ENCODE data around the gene RABAC1.
"Not testable (repeated sequence)": the region's sequence is repeated elsewhere in the genome, so short reads cannot be mapped to it uniquely, and the experiment has no call there.

RABAC1 gene, protein sequence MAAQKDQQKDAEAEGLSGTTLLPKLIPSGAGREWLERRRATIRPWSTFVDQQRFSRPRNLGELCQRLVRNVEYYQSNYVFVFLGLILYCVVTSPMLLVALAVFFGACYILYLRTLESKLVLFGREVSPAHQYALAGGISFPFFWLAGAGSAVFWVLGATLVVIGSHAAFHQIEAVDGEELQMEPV

DNA sequence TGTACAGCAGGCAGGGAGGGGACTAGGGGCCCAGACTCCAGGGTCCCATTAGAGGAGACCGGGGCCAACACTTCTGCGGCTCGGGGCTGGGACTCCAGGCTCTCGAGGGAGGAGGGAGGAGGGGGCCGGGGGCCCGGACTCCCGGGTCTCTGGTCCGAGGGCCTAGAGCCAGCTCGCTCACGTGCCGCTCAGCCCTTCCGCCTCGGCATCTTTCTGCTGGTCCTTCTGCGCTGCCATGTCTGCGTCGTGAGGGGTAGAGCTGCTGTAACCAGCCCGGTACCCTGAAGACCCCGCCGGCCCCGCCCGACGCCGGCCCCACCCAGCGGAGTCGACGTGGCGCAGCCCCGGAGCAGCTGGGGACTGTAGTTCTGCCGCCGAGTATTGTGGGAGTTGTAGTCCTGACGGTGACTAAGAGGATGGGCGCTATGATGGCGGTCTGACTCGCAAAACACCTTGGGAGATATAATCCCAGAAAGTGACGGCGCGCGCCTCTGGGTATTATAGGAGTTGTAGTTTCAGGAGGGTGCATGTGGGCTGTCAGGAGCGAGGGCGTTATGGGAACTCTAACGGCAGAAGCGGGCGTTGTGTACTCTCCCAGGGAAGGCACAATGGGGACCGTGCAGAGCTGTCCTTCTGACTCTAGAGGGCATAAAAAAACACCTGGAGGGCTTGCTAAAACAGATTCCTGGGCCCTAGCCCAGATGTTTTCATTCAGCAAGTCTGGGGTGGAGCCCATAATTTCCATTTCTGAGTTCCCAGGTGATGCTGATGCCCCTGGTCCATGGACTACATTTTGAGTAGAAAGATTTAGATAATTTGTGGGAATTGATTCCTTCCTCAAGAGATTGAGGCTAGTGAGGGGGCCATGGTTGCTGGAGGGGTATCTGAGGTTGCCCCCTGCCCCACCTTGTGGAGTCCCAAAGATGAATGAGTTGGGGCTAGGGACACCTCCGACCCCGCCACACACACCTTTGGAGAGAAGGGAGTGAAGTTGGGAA, at the start of gene RABAC1:
Gene RABAC1 (minus strand): TSS at position 266 of the 998 bp plus-strand sequence. CDS start 29 bp downstream, at position 237.
- DNase-seq (ENCODE audit: low spot score): peak; percentile 91

DNA sequence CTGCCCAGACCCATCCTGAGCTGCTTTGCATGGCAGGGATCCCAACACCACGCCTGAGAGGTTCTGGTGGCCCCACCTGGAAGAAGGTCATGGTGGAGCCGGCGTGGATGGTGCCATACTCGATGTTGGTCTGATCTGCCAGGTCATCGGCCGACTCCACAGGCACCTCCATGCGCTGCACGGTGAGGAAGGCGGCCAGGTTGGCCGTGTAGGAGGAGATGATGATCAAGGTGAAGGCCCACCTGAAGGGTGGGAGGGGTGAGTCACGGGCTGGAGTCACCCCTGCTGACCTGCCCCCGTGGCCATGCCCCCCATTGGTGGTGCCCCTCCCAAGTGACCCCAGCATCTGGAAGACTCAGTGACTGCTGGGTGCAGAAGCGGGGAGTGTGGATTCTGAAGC, 47.4 kb upstream of the RABAC1 start:
- no peak for DNase-seq (ENCODE audit: low spot score)

DNA sequence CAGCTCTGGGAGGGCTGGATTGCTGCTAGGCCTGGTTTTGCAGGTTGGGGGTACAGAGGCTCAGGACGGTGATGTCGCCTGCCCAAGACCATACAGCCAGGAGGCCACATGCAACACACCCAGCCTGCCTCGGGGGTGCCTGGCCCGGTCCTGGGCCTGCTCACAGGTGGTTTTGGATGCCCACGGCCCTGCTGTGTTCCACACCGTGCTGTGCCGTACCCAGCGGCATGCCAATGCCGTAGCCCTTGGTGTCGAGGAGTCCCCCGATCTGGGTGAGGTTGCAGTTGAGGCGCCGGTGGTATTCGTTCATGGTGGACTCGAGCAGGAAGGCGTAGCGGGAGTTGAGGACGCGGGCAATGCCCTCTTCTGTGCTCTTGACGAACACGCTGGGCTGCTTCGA, 46.4 kb upstream of the RABAC1 start:
- DNase-seq (ENCODE audit: low spot score): no peak

DNA sequence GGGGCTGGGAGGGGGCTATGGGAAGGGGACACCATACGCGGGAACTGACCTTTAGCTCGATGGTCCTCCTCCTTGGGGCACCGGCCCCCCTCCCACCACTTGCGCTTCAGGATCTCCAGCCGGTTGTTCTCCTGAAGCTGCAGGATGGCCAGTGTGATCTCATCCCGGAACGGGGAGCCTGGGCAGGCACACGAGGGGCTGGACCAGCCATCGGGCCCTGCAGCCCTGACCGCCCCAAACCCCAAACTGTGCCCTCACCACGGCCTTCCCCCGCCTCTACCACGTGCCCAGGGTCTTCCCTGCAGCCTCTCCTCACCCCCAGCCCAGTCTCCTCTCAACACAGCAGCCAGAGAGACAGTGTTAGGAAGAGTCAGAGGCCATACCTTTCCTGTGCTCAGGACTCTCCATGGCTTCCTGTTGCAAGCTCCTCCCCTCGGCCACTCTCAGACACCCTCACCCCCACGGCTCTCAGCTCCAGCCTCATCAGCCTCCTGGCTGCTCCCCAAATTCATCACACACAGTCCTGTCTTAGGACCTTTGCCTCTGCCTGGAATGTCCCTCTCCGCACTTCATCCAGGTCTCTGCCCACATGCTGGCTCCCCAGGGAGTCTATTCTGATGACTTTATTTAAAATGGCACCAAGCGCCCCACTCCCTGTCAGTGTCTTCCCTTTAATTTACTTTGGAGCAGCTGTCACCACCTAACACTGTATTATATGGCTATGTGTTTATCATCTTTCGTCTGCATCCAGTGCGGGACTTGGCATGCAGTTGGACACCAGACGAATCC, 44.6 kb upstream of the RABAC1 start:
- no peak for DNase-seq (ENCODE audit: low spot score)

DNA sequence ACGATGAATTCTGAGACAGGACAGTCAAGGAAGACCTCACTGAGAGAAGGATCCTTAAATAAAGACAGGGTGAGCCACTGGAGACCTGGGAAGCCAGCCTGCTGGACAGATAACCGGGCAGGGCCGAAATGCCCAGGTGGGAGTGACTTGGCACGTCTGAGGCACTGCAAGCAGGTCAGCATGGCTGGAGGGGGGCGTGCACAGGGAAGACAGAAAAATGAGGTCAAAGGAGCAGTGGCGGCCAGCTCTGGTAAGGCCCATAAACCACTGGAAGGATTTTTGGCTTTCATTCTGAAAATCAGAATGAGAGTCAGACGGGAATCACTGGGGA, 40.7 kb upstream of the RABAC1 start:
- no peak for DNase-seq (ENCODE audit: low spot score)

DNA sequence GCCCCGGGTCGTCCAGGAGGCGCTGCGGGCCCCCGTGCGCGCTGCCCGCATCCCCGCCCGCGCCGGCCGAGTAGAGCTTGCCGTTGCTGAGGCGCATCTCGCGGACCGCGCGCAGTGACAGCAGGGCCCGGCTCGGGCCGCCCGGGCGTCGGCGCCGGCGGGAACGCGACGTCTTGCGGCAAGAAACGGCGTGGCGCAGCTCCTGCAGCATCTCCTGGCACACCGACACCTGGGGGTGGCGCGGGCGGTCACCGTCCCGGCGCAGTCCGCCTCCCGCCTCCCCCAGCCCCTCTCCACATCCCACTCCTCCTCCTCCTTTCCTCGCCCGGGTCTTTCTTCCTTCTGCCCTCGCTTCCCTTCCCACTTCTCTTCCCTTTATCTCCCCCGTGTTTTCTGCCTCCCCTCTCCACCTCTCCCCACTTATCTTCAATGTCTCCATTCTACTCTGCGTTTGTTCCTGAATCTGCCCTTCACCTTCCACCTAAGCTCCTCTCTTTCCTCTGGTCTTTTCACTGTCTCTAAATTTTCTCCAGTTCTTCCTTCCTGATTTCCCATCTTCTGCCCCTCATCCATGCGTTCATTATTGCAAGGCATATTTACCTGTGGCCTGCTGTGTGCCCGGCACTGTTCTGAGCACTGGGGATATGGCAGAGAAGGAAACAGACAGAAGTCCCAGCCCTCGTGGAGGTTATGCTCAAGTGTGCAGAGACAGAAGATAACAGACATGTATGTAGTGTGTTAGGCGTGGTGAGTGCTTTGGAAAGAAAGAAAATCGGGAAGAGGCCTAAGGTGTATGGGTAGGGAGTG, 40.2 kb upstream of the RABAC1 start:
- DNase-seq (ENCODE audit: low spot score): no peak

DNA sequence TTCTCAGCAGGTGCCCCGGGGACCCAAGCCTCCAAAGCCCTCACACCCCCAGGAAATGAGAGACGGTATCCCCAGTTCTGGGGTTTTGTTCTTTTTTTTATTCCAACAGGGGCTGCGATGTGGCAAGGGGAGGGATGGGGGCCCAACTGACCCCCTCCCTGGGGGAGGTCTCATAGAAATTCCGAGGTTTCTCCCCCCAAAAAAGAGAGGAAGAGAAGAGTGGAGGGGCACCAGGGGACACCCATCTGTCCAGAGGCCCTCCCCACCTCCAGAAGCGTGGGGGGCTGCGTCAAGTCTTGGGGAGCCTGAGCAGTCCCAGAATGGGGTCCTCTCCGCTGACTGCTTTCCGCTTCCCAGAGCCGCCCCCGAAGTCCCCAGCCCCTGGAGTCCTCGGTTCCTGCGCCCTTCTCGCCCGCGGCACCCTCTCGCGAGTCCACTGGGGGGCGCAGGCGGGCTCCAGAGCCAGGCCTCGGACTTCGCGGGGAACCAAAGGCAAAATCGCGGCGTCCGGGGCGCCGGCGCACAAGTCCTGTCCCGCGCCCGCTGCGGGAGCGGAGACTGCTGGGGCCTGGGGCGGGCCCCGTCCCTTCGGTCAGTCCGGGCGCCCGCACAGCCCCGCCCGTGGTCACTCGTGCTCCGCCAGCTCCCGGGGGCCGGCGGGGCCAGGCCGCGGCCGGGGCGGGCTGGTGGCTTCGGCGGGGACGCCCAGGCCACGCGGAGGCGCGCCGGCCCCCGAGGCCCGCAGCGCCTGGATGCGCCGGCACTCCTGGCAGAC, 39.3 kb upstream of the RABAC1 start:
- no peak for DNase-seq (ENCODE audit: low spot score)

DNA sequence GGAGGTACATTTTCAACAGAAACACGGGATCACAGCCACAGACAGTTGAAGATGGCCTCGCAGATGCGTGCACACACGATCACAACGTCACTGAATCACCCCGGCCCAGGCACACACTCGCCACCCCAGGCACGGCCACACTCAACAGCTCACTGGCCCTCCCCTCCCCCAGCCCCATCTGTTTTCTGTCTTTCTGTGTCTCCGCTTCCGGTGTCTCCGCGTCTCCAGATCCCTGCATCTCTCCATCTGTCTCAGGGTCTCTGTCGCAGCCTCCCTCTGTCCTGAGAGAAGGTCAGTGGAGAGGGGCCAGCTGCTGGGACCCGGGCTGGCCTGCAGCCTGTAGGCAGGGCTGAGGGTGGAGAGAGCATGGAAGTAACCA, 38.7 kb upstream of the RABAC1 start:
- DNase-seq (ENCODE audit: low spot score): no peak

DNA sequence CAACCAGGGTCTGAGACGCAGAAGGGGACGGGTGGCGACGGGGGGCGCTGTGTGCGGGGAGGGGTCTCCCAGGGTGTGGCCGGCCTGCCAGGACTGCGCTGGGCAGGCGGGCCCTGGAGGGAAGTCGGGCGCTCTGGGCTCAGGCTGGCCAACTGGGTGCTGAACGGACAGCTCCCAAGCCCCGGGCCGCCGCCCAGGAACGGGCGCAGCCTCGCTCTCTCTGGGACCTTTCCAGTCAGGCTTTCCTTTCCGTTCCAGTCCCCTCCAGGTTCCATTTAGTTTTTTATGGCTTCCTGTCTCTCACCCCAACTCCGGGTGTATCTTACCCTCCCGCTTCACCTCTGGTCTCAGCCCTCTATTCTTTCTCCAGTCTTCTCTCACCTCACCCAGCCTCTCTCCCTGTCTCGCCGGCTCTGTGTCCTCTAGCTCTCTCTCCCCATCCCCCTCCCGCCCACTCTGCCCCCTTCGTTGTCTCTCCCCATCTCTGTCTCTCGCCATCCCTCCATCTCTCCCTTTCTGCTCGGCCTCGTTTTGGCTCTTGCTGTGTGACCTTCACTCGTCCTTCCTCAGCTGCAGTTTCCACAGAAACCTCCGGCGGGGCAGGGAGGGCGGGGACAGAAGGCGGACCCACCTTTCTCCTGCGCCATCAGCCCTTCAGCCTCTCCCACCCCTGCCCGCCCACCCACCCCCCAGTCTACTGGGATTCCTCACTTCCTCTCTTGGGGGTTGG, 38.2 kb upstream of the RABAC1 start:
- peak; percentile 28 for DNase-seq (ENCODE audit: low spot score)

DNA sequence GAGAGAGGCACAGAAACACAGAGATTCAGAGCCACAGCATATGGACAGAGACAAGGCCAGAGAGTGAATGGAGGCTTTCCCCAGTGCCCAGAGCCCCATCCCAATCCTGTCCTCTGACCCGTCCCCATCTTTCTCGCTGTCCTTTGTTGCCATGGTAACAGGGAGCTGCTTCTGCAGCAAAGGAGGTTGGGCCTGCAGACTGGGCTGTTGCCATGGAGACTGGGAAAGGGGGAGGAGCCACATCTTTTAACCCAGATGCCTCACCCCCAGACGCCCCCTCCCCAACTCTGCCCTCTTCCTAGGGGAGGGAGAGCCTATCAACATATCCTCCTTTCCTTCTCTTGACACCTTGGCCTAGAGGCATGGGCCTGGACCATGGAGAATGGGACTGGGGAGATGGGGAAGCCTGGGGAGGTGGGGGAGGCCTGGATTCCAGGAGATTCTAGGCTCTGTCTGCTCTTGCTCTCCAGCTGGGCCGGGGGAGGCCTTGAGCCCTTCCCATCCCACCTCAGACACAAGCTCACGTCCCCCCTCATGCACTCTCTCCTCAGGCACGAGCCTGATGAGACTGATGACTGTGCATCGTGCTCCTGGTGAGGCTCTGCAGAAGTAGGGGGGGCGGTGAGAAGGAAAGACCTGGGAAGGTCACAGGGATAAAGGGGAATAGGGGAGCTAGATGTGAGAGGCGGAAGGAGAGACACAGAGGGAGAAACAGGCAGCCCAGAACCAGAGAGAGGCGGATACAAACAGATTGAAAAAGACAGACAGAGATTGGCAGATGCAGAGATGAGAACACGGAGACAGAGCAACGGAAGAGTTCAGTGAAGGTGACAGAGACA, 37.1 kb upstream of the RABAC1 start:
- no peak for DNase-seq (ENCODE audit: low spot score)

DNA sequence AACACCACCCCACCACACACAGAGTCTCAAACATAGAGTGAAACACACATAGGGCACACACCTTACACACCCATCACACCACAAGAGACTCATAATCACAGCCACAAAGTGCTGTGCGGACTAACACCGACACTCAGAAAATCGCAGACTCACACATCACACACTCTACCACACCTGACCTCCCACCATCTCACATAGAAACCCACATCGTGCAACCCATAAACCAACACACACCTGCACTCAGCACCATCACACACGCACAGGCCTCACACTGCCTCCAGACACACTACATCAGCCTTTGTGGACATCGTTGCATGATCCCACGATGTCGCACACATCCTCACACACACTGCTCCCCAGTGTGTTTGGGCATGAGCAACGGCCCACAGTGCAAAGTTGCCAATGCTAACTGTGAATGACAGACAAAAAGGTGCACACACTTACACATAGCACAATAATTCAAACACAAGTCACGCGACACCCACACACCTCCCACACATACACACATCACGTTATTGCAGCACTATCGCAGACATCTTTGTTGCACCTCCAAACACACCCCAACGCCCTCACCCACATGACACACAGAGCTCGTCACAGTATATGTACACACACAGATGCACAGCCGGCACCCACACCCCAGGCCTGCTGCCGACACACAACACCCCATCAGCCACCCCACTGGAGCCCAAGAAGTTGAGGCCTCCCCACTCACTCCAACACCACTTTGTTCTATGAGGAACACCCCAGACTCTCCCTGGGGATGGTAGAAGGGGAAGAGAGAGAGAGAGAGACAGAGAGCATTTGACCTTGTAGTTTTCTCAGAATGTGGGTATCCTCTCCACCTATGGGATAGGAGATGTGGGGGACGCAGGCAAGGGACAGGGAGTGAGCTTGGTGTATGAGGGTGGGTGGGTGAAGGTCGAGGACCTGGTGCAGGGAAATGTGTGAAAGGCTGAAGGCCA, 36.2 kb upstream of the RABAC1 start:
- DNase-seq (ENCODE audit: low spot score): no peak

DNA sequence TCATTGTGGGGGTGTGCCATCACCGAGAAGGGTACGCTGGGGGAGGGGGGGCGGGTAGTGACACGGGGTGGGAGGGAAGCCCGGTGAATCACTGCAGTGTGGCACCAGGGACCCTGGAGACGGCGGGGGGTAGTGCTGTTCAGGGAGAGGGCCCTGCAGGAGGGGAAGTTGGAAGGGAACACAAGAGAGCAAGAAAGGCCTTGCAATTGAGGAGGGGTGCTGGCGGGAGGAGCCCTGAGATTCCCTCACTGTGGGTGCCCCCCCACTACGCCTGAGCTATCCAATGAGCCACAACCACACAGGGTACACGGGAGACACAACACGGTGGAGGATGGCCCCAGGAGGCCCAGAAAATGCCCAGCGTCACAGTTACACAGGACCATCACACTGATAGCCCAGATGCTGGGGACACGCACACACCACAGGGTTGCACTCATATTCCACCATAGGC, 35.4 kb upstream of the RABAC1 start:
- DNase-seq (ENCODE audit: low spot score): peak; percentile 12

DNA sequence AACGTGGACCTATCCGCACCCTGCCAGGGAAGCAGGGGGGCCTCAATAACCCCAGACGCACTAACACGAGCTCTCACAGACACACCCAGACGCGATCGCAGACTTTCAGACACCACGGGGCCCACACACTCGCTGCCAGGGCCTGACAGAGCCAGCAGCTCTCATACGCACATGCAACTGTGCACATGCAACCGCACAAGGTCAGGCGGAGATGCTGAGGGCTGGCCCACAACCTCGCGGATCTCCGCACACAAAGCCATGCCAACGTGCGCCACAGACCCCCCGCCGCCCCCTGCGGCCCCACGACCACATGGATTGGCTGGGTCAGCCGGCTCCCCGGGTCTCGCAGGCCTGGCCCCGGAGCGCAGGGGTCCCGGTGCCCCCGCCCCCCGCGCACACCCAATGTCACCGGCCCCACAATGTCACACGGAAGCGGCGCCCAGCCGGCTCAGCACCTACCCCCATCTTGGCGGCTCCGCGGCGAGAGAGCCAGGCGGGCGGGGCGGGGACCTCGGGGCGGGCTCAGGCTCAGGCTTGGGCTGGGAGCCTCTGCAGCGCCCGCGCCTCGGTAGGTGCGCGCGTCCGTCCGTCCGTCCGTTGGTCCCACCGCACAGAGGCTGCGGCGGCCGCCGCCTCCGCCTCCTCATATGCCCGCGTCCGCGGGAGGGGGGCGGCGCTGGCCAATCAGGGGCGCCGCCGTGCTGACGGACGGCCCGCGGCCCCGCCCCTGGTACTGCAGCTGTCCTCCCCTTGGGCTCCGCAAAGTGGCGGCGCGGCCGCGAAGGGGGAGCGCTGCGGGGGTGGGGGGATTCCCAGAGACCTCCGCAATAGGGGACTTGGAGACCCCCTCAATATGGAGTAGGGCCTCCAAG, 34.7 kb upstream of the RABAC1 start, which contains the start of gene ATP1A3:
Gene ATP1A3 (minus strand): TSS at position 619 of the 872 bp plus-strand sequence. CDS start 154 bp downstream, at position 465.
- peak; percentile 52 for DNase-seq (ENCODE audit: low spot score)

DNA sequence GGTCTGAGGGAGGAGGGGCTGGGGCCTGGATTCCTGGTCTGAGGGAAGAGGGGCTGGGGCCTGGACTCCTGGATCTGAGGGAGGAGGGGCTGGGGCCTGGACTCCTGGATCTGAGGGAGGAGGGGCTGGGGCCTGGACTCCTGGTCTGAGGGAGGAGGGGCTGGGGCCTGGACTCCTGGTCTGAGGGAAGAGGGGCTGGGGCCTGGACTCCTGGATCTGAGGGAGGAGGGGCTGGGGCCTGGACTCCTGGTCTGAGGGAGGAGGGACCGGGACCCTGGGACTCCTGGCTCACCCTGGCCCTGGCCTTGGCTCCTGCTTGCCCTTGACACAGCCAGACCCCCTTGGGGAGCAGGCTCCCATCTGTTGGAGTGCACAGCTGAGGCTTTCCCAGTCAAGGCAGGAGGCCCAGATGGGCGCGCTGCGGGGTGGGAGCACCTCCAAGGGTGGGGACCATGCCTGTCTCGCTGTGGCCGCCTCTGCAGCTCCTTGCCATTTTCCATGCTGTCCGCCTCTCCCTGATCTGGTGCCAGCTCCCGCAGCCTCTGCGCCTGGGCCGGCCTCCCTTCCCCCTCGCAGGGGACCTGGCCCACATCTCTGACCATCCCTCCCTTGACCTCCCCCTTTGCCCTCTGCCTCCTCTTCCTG, 32.9 kb upstream of the RABAC1 start:
- DNase-seq (ENCODE audit: low spot score): not testable (repeated sequence)

DNA sequence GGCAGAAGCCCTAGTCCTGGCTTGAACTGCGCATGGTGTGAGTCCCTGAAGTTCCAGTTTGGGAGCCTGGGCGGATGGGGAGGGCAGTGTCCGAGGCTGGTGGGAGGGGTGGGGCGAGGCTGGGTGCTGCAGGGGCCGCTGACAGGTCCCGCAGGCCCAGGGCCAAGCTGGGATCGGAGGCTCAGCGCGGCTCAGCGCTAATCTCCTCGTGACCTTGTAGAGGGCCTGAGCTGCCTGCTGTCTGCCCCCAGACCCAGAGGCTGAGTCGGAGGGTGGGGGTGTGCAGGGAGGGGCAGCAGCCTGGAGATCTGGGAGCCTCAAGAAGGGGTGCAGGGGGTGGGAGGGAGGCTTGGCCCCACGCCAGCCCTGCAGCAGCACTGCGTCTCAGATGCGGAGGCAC, 31.9 kb upstream of the RABAC1 start:
- no peak for DNase-seq (ENCODE audit: low spot score)

DNA sequence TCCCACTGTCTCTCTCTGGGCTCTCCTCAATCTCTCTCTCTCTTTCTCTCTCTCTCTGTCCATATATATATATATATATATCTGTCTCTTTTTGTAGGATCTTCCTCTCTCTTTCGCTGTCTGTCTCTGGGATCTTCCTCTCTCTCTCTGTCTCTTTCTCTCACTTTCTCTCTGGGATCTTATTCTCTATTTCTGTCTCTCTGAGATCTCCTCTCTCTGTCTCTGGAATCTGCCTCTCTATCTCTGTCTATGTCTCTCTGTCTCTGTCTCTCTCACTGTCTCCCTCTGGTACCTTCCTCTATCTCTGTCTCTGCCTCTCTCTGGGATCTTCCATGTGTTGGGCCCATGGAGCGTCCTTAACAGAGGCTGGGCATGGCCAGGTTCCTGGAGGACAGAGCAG, 31.5 kb upstream of the RABAC1 start:
- no peak for DNase-seq (ENCODE audit: low spot score)

DNA sequence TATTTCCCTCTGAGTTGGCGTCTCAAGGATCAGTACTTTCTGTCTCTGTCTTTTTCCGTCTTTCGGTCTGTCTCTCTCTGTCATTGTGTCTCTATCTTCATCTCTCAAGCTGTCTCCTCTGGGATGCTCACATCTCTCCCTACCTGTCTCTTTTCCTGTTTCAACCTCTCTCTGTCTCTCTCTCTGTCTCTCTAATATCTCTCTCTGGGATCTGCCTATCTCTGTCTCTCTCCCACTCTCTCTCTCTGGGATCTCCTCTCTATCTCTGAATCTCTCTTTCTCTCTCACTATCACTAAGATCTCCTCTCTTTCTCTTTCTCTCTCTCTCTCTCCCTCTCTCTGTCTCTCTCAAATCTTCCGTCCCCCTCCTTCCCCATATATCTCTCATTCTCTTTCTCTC, 30.9 kb upstream of the RABAC1 start:
- no peak for DNase-seq (ENCODE audit: low spot score)
